ENCODE measurements around the gene MAB21L3.

The MAB21L3 gene

GRCh38 chr1:116179964-116180363 lies 68.8 kb downstream of the MAB21L3 start:
- Histone ChIP-seq H3K27ac (ENCODE audit: low read length) (no peak overlapping the region), H3K4me1 (ENCODE audit: control insufficient read depth in 1 of 2, insufficient read depth in 2 of 2, low read length in 2 of 2) (no peaks in the 10 kb centered on the region), H3K4me3 (ENCODE audit: low read depth in 1 of 2, low read length in 2 of 2) (no peak overlapping the region), H3K27me3 (ENCODE audit: low read depth, low read length) (no peaks in the 10 kb centered on the region), H3K36me3 (ENCODE audit: control insufficient read depth in 1 of 2, insufficient read depth in 2 of 2, low read length in 2 of 2) (no peaks in the 10 kb centered on the region), H3K9me3 (ENCODE audit: control insufficient read depth in 1 of 2, low read length in 2 of 2) (no peaks in the 10 kb centered on the region)

- no peak overlapping the region for H3K4me3 ChIP-seq (ENCODE audit: low read depth in 1 of 2, low read length in 2 of 2)
- no peaks in the 10 kb centered on the region for H3K36me3 ChIP-seq (ENCODE audit: control insufficient read depth in 1 of 2, insufficient read depth in 2 of 2, low read length in 2 of 2)
- H3K4me1 ChIP-seq (ENCODE audit: control insufficient read depth in 1 of 2, insufficient read depth in 2 of 2, low read length in 2 of 2) = no peaks in the 10 kb centered on the region
- no peak overlapping the region for H3K27ac ChIP-seq (ENCODE audit: low read length)
- H3K27me3 ChIP-seq (ENCODE audit: low read depth, low read length) = no peaks in the 10 kb centered on the region
- H3K9me3 ChIP-seq (ENCODE audit: control insufficient read depth in 1 of 2, low read length in 2 of 2) = no peaks in the 10 kb centered on the region
These were observed 71.0 kb downstream of the MAB21L3 start for GRCh38 chr1:116182019-116182714.

Measured in muscle layer of duodenum (tissue), 2 donors.